ENCODE measurements around the gene CABP4.
A peak's percentile ranks its signal among the peaks of the same experiment; 100 is the strongest.

CABP4 gene

GRCh38 chr11:67435727-67436458 is 19.3 kb upstream of the CABP4 start:
- Histone ChIP-seq H3K27me3 (replicated peaks in 2 of 5; ENCODE audit: control insufficient read depth in 4 of 5, insufficient read depth in 5 of 5, low read length in 4 of 5) (no peaks in the 10 kb centered on the region), H3K4me1 (ENCODE audit: control extremely low read depth in 1 of 4, control insufficient read depth in 4 of 4, insufficient read depth in 4 of 4, low read length in 3 of 4) (peaks cover 1 to 78% (median 72%) of the 10 kb centered on the region in 4 experiments), H3K4me3 (ENCODE audit: control insufficient read depth in 1 of 7, extremely low read depth in 1 of 7, insufficient read depth in 4 of 7, low read depth in 2 of 7, low read length in 6 of 7) (peak overlapping the region in 6 of 7 experiments; percentile 28 to 89 (median 78)), H3K27ac (ENCODE audit: insufficient read depth in 1 of 2, low read depth in 1 of 2, low read length in 2 of 2, poor library complexity in 1 of 2, severe bottlenecking in 2 of 2) (peak overlapping the region; percentile 25 to 70), H3K9me3 (ENCODE audit: control extremely low read depth in 1 of 5, control insufficient read depth in 4 of 5, insufficient read depth in 2 of 5, low read depth in 1 of 5, low read length in 4 of 5) (no peaks in the 10 kb centered on the region), H3K36me3 (ENCODE audit: control insufficient read depth in 4 of 4, insufficient read depth in 4 of 4, low read length in 3 of 4) (peaks cover 2 to 71% (median 33%) of the 10 kb centered on the region in 4 experiments)
- POLR2A ChIA-PET, result interaction anchor here (0.6 to 2.2 kb wide), 6 partner anchors 8 to 85 kb away, joined by 3 to 10 read pairs (median 4); partner anchors contain the start of genes PPP1CA, RPS6KB2 and TBC1D10C
- no peak for DNase-seq
- WGBS (ENCODE audit: insufficient coverage), result 91% methylated on average over 38 of the region's 38 CpGs
- CTCF ChIA-PET, result interaction anchor here (1.3 to 2.7 kb wide), 4 partner anchors 33 to 71 kb away, joined by 3 to 19 read pairs (median 10); partner anchors contain the start of genes PPP1CA, TBC1D10C and TMEM134

GRCh38 chr11:67436459-67437081 is 18.6 kb upstream of the CABP4 start:
- DNase-seq, result peak in 1 of 3 donors; percentile 45
- peaks cover 1 to 82% (median 75%) of the 10 kb centered on the region in 4 experiments for H3K4me1 ChIP-seq (ENCODE audit: control extremely low read depth in 1 of 4, control insufficient read depth in 4 of 4, insufficient read depth in 4 of 4, low read length in 3 of 4)
- H3K27ac ChIP-seq (ENCODE audit: insufficient read depth in 1 of 2, low read depth in 1 of 2, low read length in 2 of 2, poor library complexity in 1 of 2, severe bottlenecking in 2 of 2), result peak overlapping the region; percentile 25 to 70
- peak overlapping the region in 6 of 7 experiments; percentile 15 to 89 (median 78) for H3K4me3 ChIP-seq (ENCODE audit: control insufficient read depth in 1 of 7, extremely low read depth in 1 of 7, insufficient read depth in 4 of 7, low read depth in 2 of 7, low read length in 6 of 7)
- H3K27me3 ChIP-seq (replicated peaks in 2 of 5; ENCODE audit: control insufficient read depth in 4 of 5, insufficient read depth in 5 of 5, low read length in 4 of 5), result no peaks in the 10 kb centered on the region
- no peaks in the 10 kb centered on the region for H3K9me3 ChIP-seq (ENCODE audit: control extremely low read depth in 1 of 5, control insufficient read depth in 4 of 5, insufficient read depth in 2 of 5, low read depth in 1 of 5, low read length in 4 of 5)
- CTCF ChIA-PET, result interaction anchor here (1.3 to 2.7 kb wide), 5 partner anchors 16 to 70 kb away, joined by 3 to 19 read pairs (median 8); partner anchors contain the start of genes PPP1CA, TBC1D10C and TMEM134
- H3K36me3 ChIP-seq (ENCODE audit: control insufficient read depth in 4 of 4, insufficient read depth in 4 of 4, low read length in 3 of 4), result peaks cover 2 to 70% (median 30%) of the 10 kb centered on the region in 4 experiments
- 0% methylated on average over 4 of the region's 6 CpGs for WGBS (ENCODE audit: insufficient coverage)
- POLR2A ChIA-PET, result interaction anchor here (0.6 to 2.2 kb wide), 10 partner anchors 9 to 84 kb away, joined by 3 to 10 read pairs (median 3); partner anchors contain the start of genes PPP1CA, RPS6KB2 and TBC1D10C

DNA sequence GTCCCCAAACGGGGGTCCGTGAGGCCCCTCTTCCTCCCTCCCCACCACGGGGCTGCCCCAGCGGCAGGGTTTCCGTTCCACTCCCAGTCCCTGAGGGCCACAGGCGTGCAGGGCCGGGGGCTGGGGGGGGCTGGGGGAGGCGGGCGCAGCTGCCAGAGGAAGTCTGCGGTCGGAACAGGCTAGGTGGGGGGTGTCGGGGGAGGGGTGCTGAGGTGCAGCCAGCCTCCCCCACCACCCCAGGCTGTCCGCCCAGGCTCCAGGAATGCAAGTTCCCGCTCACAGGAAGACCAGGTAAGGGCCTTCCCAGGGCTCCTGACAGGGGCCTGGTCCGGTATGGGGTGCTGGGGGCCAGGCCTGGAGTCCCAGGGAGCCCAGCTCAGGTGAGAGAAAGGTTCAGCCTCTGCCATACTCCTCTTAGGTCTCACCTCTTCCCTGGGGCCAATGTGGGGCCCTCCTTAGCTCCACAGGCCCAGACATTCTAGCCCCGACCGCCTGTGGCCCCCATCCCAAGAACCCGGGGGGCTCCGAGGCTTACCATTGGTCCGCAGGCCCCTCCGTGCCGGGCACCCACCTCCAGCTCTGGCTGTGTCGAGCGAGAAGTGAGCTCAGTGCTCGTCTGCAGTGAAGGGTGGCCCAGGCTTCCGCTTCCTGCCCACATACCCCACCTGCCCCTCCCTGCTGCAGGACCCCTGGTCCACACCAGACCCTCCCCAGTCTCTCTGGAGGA is 17.9 kb upstream of the CABP4 start, which contains the start of gene PTPRCAP:
PTPRCAP (minus strand) TSS at position 601 of the 727 bp plus-strand sequence; CDS start at position 538, 63 bp downstream.
- H3K27me3 ChIP-seq (replicated peaks in 2 of 5; ENCODE audit: control insufficient read depth in 4 of 5, insufficient read depth in 5 of 5, low read length in 4 of 5), result no peaks in the 10 kb centered on the region
- H3K4me3 ChIP-seq (ENCODE audit: control insufficient read depth in 1 of 7, extremely low read depth in 1 of 7, insufficient read depth in 4 of 7, low read depth in 2 of 7, low read length in 6 of 7), result peak within 1 kb of the TSS; percentile 18 to 89 (median 73)
- H3K27ac ChIP-seq (ENCODE audit: insufficient read depth in 1 of 2, low read depth in 1 of 2, low read length in 2 of 2, poor library complexity in 1 of 2, severe bottlenecking in 2 of 2), result peak within 1 kb of the TSS; percentile 25 to 79
- CTCF ChIA-PET, result interaction anchor here (0.8 to 2.7 kb wide), 9 partner anchors 9 to 69 kb away, joined by 3 to 19 read pairs (median 5); partner anchors contain the start of genes PPP1CA, RPS6KB2, TBC1D10C and TMEM134
- 0% methylated on average over 16 of the region's 26 CpGs for WGBS (ENCODE audit: insufficient coverage)
- POLR2A ChIA-PET, result interaction anchor here (0.7 to 2.2 kb wide), 13 partner anchors 9 to 40 kb away, joined by 3 to 10 read pairs (median 4); partner anchors contain the start of genes PPP1CA, RPS6KB2, TBC1D10C and TMEM134
- peaks cover 2 to 67% (median 25%) of the 10 kb centered on the region in 4 experiments for H3K36me3 ChIP-seq (ENCODE audit: control insufficient read depth in 4 of 4, insufficient read depth in 4 of 4, low read length in 3 of 4)
- peak in 2 of 3 donors; percentile 58 to 68 for DNase-seq
- H3K9me3 ChIP-seq (ENCODE audit: control extremely low read depth in 1 of 5, control insufficient read depth in 4 of 5, insufficient read depth in 2 of 5, low read depth in 1 of 5, low read length in 4 of 5), result no peaks in the 10 kb centered on the region
- peaks cover 1 to 83% (median 76%) of the 10 kb centered on the region in 4 experiments for H3K4me1 ChIP-seq (ENCODE audit: control extremely low read depth in 1 of 4, control insufficient read depth in 4 of 4, insufficient read depth in 4 of 4, low read length in 3 of 4)

- ChIA-PET POLR2A (interaction anchor here (0.7 to 2.2 kb wide), 8 partner anchors 12 to 36 kb away, joined by 3 to 10 read pairs (median 4); partner anchors contain the start of genes PPP1CA and TMEM134), CTCF (interaction anchor here (0.7 to 2.7 kb wide), 9 partner anchors 9 to 65 kb away, joined by 3 to 19 read pairs (median 5); partner anchors contain the start of genes CLCF1, PPP1CA, RPS6KB2 and TBC1D10C)
- Histone ChIP-seq H3K27ac (ENCODE audit: insufficient read depth in 1 of 2, low read depth in 1 of 2, low read length in 2 of 2, poor library complexity in 1 of 2, severe bottlenecking in 2 of 2) (peak overlapping the region; percentile 15 to 79), H3K4me3 (ENCODE audit: control insufficient read depth in 1 of 7, extremely low read depth in 1 of 7, insufficient read depth in 4 of 7, low read depth in 2 of 7, low read length in 6 of 7) (peak overlapping the region; percentile 18 to 89 (median 73)), H3K27me3 (replicated peaks in 2 of 5; ENCODE audit: control insufficient read depth in 4 of 5, insufficient read depth in 5 of 5, low read length in 4 of 5) (no peaks in the 10 kb centered on the region), H3K36me3 (ENCODE audit: control insufficient read depth in 4 of 4, insufficient read depth in 4 of 4, low read length in 3 of 4) (peaks cover 2 to 62% (median 22%) of the 10 kb centered on the region in 4 experiments), H3K9me3 (ENCODE audit: control extremely low read depth in 1 of 5, control insufficient read depth in 4 of 5, insufficient read depth in 2 of 5, low read depth in 1 of 5, low read length in 4 of 5) (no peaks in the 10 kb centered on the region), H3K4me1 (ENCODE audit: control extremely low read depth in 1 of 4, control insufficient read depth in 4 of 4, insufficient read depth in 4 of 4, low read length in 3 of 4) (peaks cover 1 to 87% (median 78%) of the 10 kb centered on the region in 4 experiments)
- DNase-seq, result no peak
- WGBS (ENCODE audit: insufficient coverage), result 32% methylated on average over 3 of the region's 3 CpGs
Observed at GRCh38 chr11:67437809-67438157, 17.4 kb upstream of the CABP4 start.

GRCh38 chr11:67438158-67438902 is 16.8 kb upstream of the CABP4 start:
- peak overlapping the region in 1 of 2 experiments; percentile 79 for H3K27ac ChIP-seq (ENCODE audit: insufficient read depth in 1 of 2, low read depth in 1 of 2, low read length in 2 of 2, poor library complexity in 1 of 2, severe bottlenecking in 2 of 2)
- H3K4me3 ChIP-seq (ENCODE audit: control insufficient read depth in 1 of 7, extremely low read depth in 1 of 7, insufficient read depth in 4 of 7, low read depth in 2 of 7, low read length in 6 of 7), result peak overlapping the region in 4 of 7 experiments; percentile 31 to 89 (median 78)
- 89% methylated on average over 35 of the region's 41 CpGs for WGBS (ENCODE audit: insufficient coverage)
- H3K27me3 ChIP-seq (replicated peaks in 2 of 5; ENCODE audit: control insufficient read depth in 4 of 5, insufficient read depth in 5 of 5, low read length in 4 of 5), result no peaks in the 10 kb centered on the region
- peaks cover 2 to 57% (median 17%) of the 10 kb centered on the region in 4 experiments for H3K36me3 ChIP-seq (ENCODE audit: control insufficient read depth in 4 of 4, insufficient read depth in 4 of 4, low read length in 3 of 4)
- CTCF ChIA-PET, result interaction anchor here (0.7 to 2.7 kb wide), 10 partner anchors 9 to 65 kb away, joined by 3 to 19 read pairs (median 5); partner anchors contain the start of genes CLCF1, PPP1CA, RPS6KB2 and TBC1D10C
- DNase-seq, result no peak
- peaks cover 1 to 90% (median 77%) of the 10 kb centered on the region in 4 experiments for H3K4me1 ChIP-seq (ENCODE audit: control extremely low read depth in 1 of 4, control insufficient read depth in 4 of 4, insufficient read depth in 4 of 4, low read length in 3 of 4)
- POLR2A ChIA-PET, result interaction anchor here (0.7 to 2.2 kb wide), 9 partner anchors 10 to 37 kb away, joined by 3 to 10 read pairs (median 4); partner anchors contain the start of genes PPP1CA, RPS6KB2 and TMEM134
- no peaks in the 10 kb centered on the region for H3K9me3 ChIP-seq (ENCODE audit: control extremely low read depth in 1 of 5, control insufficient read depth in 4 of 5, insufficient read depth in 2 of 5, low read depth in 1 of 5, low read length in 4 of 5)

Data from common myeloid progenitor, CD34-positive (primary cell).